OCI-LY3 (cell line): ENCODE measurements around the gene GGT7.

ENCODE experiments used
- EZH2phosphoT487 ChIP-seq: fragments of 200-600 bp; shearing (Covaris generic); IDR thresholded peaks from 2 replicates; pipeline ENCODE4 v1.6.1; 2018; ENCODE audit warnings: antibody characterized with exemption, mixed run types, low read depth
- TF ChIP-seq, protein P1 (sequence below): fragments of 200-600, 300-600 bp; sonication (generic); IDR thresholded peaks from 2 replicates; pipeline ENCODE4 v1.5.1; 2014; ENCODE audit warnings: antibody characterized with exemption, low read length, low read depth

DNA sequence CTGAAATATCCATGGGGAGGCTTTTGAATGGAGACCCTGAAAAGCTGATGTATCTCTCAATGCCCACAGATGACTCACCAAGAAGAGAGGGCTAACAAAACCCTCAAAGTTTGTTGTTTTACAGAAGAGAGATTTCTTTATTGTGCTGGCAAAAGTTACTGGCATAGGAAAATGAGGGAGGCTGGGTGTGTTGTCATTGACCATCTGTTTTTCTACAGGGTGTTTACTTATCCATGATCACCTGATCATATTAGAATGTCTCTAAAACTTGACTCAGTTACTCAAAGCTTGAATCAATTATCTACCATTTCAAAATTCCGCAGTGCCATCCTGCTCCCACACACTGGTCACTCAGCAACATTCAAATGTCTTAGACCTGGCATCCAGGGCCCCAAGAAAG is 57.0 kb downstream of the GGT7 start:
- TF ChIP-seq, protein P1, sequence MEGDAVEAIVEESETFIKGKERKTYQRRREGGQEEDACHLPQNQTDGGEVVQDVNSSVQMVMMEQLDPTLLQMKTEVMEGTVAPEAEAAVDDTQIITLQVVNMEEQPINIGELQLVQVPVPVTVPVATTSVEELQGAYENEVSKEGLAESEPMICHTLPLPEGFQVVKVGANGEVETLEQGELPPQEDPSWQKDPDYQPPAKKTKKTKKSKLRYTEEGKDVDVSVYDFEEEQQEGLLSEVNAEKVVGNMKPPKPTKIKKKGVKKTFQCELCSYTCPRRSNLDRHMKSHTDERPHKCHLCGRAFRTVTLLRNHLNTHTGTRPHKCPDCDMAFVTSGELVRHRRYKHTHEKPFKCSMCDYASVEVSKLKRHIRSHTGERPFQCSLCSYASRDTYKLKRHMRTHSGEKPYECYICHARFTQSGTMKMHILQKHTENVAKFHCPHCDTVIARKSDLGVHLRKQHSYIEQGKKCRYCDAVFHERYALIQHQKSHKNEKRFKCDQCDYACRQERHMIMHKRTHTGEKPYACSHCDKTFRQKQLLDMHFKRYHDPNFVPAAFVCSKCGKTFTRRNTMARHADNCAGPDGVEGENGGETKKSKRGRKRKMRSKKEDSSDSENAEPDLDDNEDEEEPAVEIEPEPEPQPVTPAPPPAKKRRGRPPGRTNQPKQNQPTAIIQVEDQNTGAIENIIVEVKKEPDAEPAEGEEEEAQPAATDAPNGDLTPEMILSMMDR: no peak
- TF ChIP-seq EZH2phosphoT487: no peak
